HG03460 (cell line): ENCODE measurements around the gene KLK14.

Experiments used
- ATAC-seq: cut with Tn5 transposase; IDR thresholded peaks from one replicate; pipeline ENCODE4 v1.9.1; 2021; ENCODE audit not compliant: unreplicated experiment

The KLK14 gene

GRCh38 chr19:51108066-51108804, 25.5 kb upstream of the KLK14 start, which contains the start of gene CTU1:
Gene CTU1, minus strand, starts transcription at chr19:51108409. Its CDS starts 3,840 bp downstream, at chr19:51104569.
- peak; percentile 94 for ATAC-seq

DNA sequence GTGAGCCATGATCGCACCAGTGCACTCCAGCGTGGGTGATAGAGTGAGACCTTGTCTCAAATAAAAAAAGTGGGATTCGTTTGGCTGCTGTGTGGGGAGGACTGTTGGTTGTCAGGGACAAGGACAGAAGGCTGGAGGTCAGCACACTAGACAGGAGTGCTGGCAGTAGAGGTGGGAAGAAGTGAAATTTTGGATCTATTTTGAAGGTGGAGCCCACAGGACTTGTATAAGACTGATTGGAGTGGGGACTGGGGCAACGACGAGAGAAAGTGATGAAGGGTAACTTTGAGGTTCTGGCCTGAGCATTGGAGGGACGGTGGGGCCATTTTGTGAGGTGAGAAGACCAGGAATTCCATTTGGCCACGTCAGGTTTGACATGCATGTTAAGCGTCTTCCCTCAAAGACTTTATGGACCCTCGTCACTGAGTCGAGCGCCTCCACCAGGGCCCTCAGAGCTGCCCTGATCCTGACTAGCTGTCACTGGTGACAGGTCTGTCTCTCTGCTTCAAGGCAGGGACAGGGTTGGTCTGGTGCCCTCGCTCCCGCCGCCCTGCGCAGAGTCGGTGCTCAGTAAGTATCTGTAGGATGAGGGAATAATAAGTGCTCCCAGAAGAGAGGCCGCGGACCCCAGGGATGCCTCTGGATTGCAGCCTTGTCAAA, 24.8 kb upstream of the KLK14 start:
- ATAC-seq, result peak; percentile 9

DNA sequence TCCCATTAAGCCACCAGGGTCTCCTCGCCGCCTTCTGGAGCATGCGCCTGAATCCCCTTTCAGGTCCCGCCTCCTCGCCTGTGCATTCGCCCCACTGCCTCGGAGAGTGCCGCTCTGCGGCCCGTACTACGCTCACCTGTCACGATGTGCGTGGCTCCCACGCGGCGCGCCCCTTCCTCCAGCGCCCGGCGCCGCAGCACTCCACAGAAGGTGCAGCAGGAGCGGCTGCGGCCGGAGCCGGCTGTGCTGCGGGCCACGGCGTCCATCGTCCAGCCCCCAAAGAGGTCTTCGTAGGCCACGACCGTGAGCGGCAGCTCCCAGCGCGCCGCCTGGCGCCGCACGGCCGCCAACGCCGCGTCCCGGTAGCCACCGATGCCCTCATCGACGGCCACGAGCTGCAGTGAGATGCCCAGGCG, 21.2 kb upstream of the KLK14 start:
- ATAC-seq, result no peak

- no peak for ATAC-seq
Measured at GRCh38 chr19:51102991-51103390, 20.3 kb upstream of the KLK14 start.

DNA sequence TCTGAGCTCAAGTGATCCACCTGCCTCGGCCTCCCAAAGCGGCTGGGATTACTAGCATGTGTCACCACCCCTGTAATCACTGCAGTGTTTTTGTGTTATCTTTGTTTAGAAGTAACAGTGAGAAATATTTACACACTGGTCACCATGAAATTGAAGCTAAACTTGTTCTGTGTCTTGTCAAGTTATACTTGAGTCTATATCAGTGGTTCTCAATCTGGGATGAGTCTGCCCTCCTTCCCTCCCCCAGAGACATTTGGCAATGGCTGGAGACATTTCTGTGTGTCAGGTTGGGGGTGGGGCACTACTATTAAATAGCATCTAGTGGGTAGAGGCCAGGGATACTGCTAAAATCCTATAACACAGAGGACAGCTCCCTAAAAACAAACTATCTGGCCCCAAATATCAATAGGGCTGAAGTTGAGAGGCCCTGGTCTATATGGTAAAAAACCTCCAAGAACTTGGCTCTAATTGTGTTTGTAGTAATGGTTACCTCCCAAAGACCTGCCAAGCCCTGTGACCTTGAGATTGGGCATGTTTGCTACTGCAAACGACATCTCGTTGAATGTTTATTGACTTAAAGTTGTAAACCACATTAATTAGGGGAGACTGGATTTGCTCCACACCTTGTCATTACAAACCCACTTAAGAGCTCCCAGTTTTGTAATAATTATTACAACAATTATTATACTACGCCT, 18.6 kb upstream of the KLK14 start:
- no peak for ATAC-seq

DNA sequence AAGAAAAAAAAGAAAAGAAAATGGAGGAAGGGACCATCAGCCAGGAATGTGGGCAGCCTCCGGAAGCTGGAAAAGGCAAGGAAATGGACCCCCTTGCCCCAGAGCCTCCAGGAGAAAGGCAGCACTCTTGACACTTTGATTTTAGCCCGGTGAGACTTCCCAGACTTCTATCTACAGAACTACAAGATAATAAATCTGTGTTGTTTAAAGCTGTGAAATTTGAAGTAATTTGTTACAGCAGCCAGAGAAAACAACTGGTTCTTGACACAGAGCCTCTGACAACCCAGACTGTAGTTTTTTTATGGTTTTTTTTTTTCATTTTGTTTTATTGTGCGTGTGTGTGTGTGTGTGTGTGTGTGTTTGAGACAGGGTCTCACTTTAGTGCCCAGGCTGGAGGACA, 17.9 kb upstream of the KLK14 start:
- no peak for ATAC-seq

DNA sequence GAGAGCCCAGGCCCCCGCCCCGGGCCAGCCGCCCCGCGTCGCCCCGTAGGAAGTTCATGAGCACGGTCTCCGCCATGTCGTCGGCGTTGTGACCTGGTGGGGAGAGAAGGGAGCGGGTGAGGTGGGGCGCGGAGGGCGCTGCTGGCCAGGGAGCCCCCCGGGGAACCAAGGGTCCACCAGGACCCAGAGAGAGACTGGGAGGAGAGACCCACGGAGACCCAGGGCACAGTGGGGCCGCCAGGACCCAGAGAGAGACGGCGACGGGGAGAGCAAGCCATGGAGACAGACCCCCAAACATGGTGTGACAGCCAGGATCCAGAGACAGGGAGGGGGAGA, 16.3 kb upstream of the KLK14 start:
- ATAC-seq, result no peak

GRCh38 chr19:51098365-51099046, 15.8 kb upstream of the KLK14 start:
- ATAC-seq, result no peak

DNA sequence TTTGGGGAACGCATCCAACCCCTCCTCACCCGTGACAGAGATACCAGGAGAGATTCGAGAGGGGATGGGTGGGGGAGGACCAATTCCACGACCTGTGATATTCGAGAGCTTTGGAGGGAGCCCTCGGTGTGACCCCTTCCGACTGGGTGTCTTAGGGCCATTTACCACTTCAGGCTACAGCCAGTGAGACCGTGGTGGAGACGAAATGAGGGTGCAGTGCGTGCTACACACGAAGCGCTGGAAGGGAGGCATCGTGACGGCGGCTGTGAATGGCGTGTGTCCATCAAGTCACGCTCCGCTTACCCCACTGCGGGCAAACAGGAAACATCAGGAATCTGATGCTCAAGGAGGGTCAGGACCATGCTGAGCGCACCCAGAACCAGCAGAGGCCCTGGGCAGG, 15.1 kb upstream of the KLK14 start:
- ATAC-seq, result no peak

GRCh38 chr19:51097166-51097738, 14.6 kb upstream of the KLK14 start:
- no peak for ATAC-seq

DNA sequence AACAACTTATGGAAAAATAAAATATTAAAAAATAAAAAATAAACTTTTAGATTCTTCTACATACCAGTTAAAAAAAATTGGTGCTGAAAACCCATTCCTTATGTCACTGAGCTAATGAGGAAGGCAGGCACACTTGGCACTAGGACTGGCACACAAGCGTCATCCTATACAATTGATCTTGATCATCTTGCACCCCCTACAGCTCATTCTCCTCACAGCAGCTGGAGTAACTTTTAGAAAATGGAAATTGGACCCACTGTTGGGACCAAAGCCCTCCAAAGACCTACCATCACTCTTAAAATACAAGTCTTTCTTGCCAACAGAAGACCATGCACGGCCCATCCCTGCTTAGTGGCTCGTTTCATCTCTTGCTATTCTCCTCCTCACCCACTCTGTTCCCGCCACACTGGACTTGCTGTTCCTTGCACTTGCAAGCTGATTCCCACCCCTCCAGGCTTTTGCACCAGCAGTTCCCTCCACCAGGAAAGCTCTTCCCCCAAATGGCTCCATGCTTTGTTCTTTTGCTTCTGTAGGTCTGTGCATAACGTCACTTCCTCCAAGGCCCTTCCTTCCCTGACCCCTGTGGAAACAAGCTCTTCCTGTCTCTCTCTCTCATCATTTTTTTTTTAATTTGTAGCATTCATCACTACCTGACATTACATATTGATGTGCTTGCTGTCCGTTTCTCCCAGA, 13.9 kb upstream of the KLK14 start:
- ATAC-seq, result no peak

GRCh38 chr19:51094696-51095279, 12.1 kb upstream of the KLK14 start:
- ATAC-seq, result no peak

GRCh38 chr19:51093510-51094345, 11.0 kb upstream of the KLK14 start:
- ATAC-seq, result no peak

GRCh38 chr19:51093101-51093500, 10.4 kb upstream of the KLK14 start:
- ATAC-seq, result no peak

DNA sequence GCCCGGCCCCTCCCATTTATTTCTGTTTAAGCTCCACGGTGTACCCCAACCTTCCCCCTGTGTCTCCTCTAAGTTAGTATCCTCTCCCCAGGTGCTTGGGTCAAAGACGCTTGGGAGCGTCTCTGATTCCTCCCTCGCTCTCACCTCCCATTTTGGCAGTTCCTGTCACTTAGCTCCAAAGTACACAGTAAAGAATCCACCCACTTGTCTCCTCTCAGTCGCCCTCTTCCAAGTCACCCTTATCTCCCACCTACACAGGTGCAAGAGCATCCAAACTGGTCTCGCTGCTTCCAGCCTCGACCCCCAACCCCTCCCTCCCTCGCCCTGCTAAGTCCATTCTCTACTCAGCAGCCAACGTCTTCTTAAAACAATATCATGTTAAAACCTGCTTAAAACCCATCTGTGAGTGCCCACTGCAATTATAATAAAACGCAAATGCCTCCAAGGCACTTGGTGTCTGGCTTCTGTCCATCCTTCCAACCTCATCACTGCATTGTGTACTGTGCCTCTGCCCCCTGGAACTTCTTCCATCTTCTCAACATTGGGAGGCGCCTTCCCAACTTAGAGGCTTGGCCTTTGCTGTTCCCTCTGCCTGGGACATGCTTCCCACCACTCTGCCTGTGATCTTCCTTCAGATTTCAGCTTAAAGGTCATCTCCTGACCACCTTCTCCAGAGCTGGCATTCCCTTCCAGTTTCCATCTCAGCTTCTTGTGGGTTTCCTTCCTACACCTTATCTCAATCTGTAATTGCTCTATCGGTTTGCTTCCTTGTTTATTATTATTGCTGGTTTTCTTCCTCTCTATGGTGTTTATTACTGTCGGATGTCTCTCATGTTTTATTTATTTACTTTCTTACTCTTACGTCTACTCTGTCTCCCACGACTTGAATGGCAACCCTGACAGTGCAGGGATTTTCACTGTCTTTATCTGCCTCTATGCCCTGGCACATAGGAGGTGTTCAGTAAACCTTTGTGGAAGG, 9.5 kb upstream of the KLK14 start:
- no peak for ATAC-seq

DNA sequence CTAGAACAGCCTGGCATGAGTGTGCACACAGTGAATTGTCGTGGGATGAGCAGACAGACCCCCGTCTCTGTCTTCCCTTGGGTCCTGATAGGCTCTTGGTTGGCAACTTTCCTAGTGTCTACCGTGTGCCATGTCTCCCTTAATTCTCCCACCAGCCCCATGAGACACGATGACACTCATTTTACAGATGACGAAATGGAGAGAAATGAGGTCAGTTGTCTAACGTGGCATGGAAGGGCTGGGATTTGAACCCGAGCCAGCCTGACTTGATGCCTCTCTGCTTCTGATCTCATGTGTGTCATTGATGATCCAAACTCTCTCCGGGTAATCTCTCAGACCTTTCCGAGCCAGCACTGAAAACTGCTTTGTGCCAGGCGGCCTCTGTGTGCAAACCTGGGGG, 8.4 kb upstream of the KLK14 start:
- no peak for ATAC-seq

DNA sequence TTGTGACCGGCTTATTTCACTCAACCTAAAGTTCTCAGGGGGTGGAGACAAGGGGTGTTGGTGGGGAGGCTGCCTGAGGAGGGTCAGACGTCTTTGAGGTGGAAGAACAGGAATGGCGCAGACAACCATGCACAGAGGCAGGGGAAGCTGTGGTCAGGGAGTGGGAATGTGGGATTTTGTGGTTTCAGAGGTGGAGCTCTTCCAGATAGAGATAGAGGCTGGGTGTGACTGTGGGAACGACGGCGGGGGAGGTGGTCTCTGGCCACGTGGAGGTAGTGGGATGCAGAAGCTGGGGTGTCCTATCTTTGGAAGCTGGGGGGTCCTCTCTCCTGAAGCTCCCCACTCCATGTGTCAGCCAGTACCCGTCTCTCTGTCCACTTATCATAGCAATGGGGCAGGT, 7.8 kb upstream of the KLK14 start:
- no peak for ATAC-seq

DNA sequence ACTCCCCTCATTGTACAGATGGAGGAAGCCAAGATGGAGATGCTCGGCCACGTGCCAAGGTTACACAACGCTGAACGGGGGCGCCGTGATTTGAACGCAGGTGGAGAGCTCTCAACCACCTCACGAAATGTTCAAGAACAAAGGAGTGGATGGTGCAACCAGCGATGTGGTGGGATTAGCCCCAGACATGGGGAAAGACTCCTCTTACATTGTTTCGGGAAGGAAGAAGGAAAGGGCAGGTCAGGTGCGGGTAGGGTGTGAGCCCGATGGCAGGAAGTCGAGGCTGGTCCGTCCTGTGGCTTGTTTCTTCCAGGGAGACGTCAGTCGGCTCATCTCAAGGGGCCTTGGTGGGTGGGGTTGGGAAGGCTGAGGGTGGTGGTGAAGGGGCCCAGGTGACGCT, 7.1 kb upstream of the KLK14 start:
- no peak for ATAC-seq
